ENCODE results near the gene TMEM184C.

TMEM184C gene

GRCh38 chr4:147617173-147617840 is at the start of gene TMEM184C:
Gene TMEM184C (plus strand): TSS chr4:147617397. CDS start chr4:147617957, 560 bp downstream.
- DNase-seq, result peak; percentile 98

GRCh38 chr4:147570616-147571015 is 46.6 kb upstream of the TMEM184C start:
- DNase-seq, result no peak

- no peak for DNase-seq
These were observed 46.0 kb upstream of the TMEM184C start for GRCh38 chr4:147571036-147571770.

GRCh38 chr4:147576084-147576483 is 41.1 kb upstream of the TMEM184C start:
- no peak for DNase-seq

GRCh38 chr4:147578051-147578476 is 39.1 kb upstream of the TMEM184C start:
- DNase-seq, result no peak

DNA sequence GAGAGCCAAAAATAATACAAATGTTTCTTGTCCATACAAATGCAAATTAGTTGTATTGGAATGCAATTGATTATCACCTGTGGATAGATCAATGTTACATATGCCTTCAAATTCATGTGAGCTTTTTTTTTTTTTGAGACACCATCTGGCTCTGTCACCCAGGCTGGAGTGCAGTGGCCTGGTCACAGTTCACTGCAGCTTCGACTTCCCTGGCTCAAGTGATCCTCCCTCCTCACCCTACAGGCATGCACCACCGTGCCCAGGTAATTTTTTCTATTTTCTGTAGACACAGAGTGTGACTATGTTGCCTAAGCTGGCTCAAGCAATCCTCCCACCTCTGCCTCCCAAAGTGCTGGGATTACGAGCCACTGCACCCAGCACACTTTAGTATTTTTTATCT is 38.6 kb upstream of the TMEM184C start:
- no peak for DNase-seq

DNA sequence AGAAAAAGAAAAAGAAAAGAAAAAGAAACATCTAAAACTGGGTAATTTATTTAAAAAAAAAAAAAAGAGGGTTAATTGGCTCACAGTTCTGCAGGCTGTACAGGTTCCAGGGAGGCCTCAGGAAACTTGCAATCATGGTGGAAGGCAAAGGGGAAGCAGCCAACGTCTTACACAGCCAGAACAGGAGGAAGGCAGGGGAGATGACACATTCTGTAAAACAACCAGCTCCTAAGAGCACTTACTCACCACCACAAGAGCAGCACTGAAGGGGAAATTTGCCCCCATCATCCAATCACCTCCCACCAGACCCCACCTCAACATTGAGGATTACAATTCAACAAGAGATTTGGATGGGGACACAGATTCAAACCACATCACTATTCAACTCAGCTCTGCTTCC is 36.8 kb upstream of the TMEM184C start:
- DNase-seq, result no peak

DNA sequence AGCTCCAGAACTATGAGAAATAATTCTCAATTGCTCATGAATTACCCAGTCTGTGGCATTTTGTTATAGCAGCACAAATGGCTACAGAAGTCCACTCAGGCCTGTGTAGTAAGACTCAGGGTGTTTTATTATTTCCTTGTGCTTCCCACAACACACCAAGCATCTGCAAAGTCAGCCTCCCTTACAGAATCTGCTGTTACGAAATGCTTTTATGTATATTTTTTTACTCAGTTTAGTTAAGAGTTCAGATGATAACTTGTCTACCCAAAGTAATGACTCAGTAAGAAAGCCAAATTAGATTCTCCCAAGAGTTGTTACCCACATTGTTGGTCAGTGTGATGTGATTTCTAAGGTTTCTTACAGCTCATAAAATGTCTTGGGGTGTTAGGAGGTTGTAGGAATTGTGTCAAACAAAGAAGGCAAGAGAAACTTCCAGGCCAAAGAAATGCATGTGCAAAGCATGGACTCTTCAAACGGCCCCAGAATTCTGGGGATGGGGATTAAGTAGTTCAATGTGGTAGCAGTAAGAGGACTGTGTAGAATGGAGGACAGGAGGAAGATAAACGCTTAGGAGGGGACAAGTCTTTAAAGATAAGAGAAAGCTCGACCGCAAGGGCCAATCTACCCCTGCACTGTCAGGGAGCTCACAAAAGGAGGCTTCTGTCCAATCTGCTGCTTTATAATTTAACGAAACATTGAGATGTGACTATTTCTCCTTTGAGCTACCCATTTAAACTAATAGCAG is 35.4 kb upstream of the TMEM184C start:
- DNase-seq, result no peak

- DNase-seq, result no peak
These were observed 34.7 kb upstream of the TMEM184C start for GRCh38 chr4:147582386-147583060.

GRCh38 chr4:147583876-147584275 is 33.3 kb upstream of the TMEM184C start:
- DNase-seq, result no peak

DNA sequence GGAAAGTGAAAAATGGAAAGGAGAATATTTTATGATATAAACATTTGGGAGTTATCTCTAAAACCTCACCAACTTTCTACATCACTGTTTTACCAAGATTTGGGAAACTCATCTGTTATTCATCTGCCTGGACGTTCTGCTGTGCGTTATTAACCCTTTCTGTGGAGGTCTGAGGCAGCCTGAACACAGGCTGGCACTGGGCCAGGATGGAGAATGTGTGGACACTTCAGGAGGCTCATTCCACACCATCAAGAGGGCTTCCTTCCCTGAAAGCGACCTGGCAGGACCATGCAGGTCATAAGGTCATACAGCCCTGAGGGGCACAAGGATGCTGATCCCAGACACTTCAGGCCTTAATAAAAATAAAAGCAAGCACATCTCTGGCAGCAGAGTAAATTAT is 31.2 kb upstream of the TMEM184C start:
- DNase-seq, result no peak

DNA sequence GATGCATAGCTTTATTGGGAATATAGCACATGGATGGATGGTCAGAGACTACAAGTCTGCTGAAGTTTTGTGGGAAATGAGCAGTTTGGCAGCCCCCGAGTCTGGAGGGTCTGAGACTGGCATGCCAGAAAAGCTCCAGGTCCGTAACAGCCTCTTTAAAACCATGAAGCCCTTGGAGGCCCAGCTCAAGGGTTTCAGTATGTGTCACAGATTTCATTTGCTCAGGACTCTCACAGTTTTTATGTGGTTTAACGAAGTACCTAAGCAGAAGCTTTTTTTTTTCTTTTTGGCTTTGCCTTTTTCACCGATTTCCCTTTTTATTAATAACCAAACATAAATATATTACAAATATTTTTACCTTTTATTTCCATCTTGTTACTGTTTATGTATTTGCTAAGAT is 30.6 kb upstream of the TMEM184C start:
- no peak for DNase-seq

GRCh38 chr4:147587041-147587440 is 30.2 kb upstream of the TMEM184C start:
- no peak for DNase-seq

- DNase-seq, result no peak
These were observed 27.6 kb upstream of the TMEM184C start for GRCh38 chr4:147589586-147589985.

- DNase-seq, result peak; percentile 79
These were observed 26.8 kb upstream of the TMEM184C start for GRCh38 chr4:147590249-147590920.

- DNase-seq, result no peak
These were observed 26.1 kb upstream of the TMEM184C start for GRCh38 chr4:147591106-147591505.

- no peak for DNase-seq
These were observed 23.1 kb upstream of the TMEM184C start for GRCh38 chr4:147594107-147594506.

GRCh38 chr4:147594578-147594977 is 22.6 kb upstream of the TMEM184C start:
- no peak for DNase-seq

- no peak for DNase-seq
These were observed 20.8 kb upstream of the TMEM184C start for GRCh38 chr4:147596377-147596776.

GRCh38 chr4:147596981-147597380 is 20.2 kb upstream of the TMEM184C start:
- DNase-seq, result no peak

- DNase-seq, result no peak
These were observed 19.6 kb upstream of the TMEM184C start for GRCh38 chr4:147597561-147597960.

- DNase-seq, result no peak
These were observed 18.0 kb upstream of the TMEM184C start for GRCh38 chr4:147599206-147599605.

DNA sequence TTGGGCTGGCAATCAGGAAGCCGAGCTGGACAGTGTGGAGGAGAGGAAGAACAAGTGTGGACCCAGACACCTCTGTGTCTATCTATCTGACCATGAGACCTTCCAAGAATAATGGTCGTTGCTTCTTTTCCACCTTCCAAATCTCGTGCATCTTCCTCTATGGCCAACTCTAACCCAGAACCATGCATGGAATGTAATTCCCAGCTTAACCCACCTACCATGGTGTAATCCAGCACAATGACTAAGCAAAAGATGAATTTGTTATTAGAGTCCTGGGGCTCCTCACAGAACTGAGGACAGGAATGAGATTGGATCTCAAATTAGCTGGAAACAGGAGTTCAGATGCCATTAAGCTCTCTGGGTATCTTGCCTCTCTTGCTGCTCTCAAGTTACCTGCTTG is 17.4 kb upstream of the TMEM184C start:
- DNase-seq, result no peak
